DOHH2 (cell line): ENCODE data around the gene MIGA2.

Experiments used
- H3F3A ChIP-seq: fragments of 200-600 bp; sonication (generic), shearing (Covaris generic); 2 replicates; pipeline ENCODE4 v1.6.0; 2016; ENCODE audit warnings: antibody characterized with exemption, mild to moderate bottlenecking; ENCODE audit not compliant: control insufficient read depth, insufficient read depth
- H3K27ac ChIP-seq: fragments of 200-600 bp; sonication (generic); 2 replicates; pipeline ENCODE4 v1.5.1; 2014; ENCODE audit warnings: low read depth, mild to moderate bottlenecking, low read length, moderate library complexity
- H3K27me3 ChIP-seq: fragments of 200-600 bp; sonication (generic); 2 replicates; pipeline ENCODE4 v1.6.1; 2014; ENCODE audit warnings: mild to moderate bottlenecking, low read length, mixed read lengths; ENCODE audit not compliant: control insufficient read depth
- H3K36me3 ChIP-seq: fragments of 200-600 bp; sonication (generic); 2 replicates; pipeline ENCODE4 v1.6.1; 2014; ENCODE audit warnings: mild to moderate bottlenecking, low read length, moderate library complexity, mixed read lengths; ENCODE audit not compliant: control insufficient read depth
- H3K4me1 ChIP-seq: fragments of 200-600 bp; sonication (generic); 2 replicates; pipeline ENCODE4 v1.6.1; 2014; ENCODE audit warnings: mild to moderate bottlenecking, low read length, mixed read lengths; ENCODE audit not compliant: control insufficient read depth
- H3K4me2 ChIP-seq: fragments of 200-600 bp; sonication (generic); 2 replicates; pipeline ENCODE4 v1.6.0; 2014; ENCODE audit warnings: mild to moderate bottlenecking, low read length, moderate library complexity
- H3K4me3 ChIP-seq: fragments of 200-600 bp; sonication (generic); 2 replicates; pipeline ENCODE4 v1.5.1; 2014; ENCODE audit warnings: mild to moderate bottlenecking, low read length, mixed read lengths
- H3K79me2 ChIP-seq: fragments of 200-600 bp; sonication (generic); 2 replicates; pipeline ENCODE4 v1.6.1; 2014; ENCODE audit warnings: mild to moderate bottlenecking, low read length, mixed read lengths; ENCODE audit not compliant: control insufficient read depth
- H3K9me2 ChIP-seq: fragments of 200-600 bp; sonication (generic); replicated peaks from 2 replicates; pipeline ENCODE4 v1.6.1; 2014; ENCODE audit warnings: mild to moderate bottlenecking, low read length, mixed read lengths; ENCODE audit not compliant: control insufficient read depth
- H3K9me3 ChIP-seq: fragments of 200-600 bp; sonication (generic); 2 replicates; pipeline ENCODE4 v1.6.1; 2014; ENCODE audit warnings: antibody characterized with exemption, low read length, mixed read lengths; ENCODE audit not compliant: control insufficient read depth, insufficient read depth
- H4K20me1 ChIP-seq: fragments of 200-600 bp; sonication (generic); 2 replicates; pipeline ENCODE4 v1.6.0; 2014; ENCODE audit warnings: low read depth, mild to moderate bottlenecking, antibody characterized with exemption, low read length, moderate library complexity; ENCODE audit not compliant: control insufficient read depth, insufficient read depth
- CTCF ChIP-seq: fragments of 200-600 bp; sonication (generic); IDR thresholded peaks from one replicate; pipeline ENCODE4 v1.5.1; 2014; ENCODE audit warnings: antibody characterized with exemption, mild to moderate bottlenecking, low read depth, low read length; ENCODE audit not compliant: poor library complexity, severe bottlenecking
- EZH2phosphoT487 ChIP-seq: fragments of 200-600 bp; sonication (generic); IDR thresholded peaks from 2 replicates; pipeline ENCODE4 v1.6.1; 2017; ENCODE audit warnings: borderline replicate concordance, mild to moderate bottlenecking, antibody characterized with exemption, low read length, moderate library complexity, mixed read lengths

Gene MIGA2

GRCh38 chr9:129058965-129059795 lies 22.8 kb downstream of the MIGA2 start:
- peaks cover 14% of the 10 kb centered on the region for H3K36me3 ChIP-seq
- H3K4me1 ChIP-seq = no peaks in the 10 kb centered on the region
- TF ChIP-seq EZH2phosphoT487 = no peak
- TF ChIP-seq CTCF = no peak
- H4K20me1 ChIP-seq = no peaks in the 10 kb centered on the region
- H3K9me2 ChIP-seq = no peaks in the 10 kb centered on the region
- no peaks in the 10 kb centered on the region for H3F3A ChIP-seq
- H3K4me2 ChIP-seq = no peak overlapping the region
- no peaks in the 10 kb centered on the region for H3K27me3 ChIP-seq
- H3K27ac ChIP-seq = no peak overlapping the region
- no peak overlapping the region for H3K4me3 ChIP-seq
- H3K79me2 ChIP-seq = no peaks in the 10 kb centered on the region
- no peaks in the 10 kb centered on the region for H3K9me3 ChIP-seq

GRCh38 chr9:129059796-129060785 lies 23.7 kb downstream of the MIGA2 start:
- no peaks in the 10 kb centered on the region for H3K79me2 ChIP-seq
- no peak overlapping the region for H3K4me2 ChIP-seq
- H3K27ac ChIP-seq = no peak overlapping the region
- H3K9me3 ChIP-seq = no peaks in the 10 kb centered on the region
- no peaks in the 10 kb centered on the region for H3K9me2 ChIP-seq
- no peaks in the 10 kb centered on the region for H4K20me1 ChIP-seq
- no peaks in the 10 kb centered on the region for H3K27me3 ChIP-seq
- no peaks in the 10 kb centered on the region for H3F3A ChIP-seq
- H3K36me3 ChIP-seq = peaks cover 9% of the 10 kb centered on the region
- TF ChIP-seq EZH2phosphoT487 (no peak), CTCF (no peak)
- H3K4me3 ChIP-seq = no peak overlapping the region
- H3K4me1 ChIP-seq = no peaks in the 10 kb centered on the region

GRCh38 chr9:129060991-129061390 lies 24.6 kb downstream of the MIGA2 start:
- no peaks in the 10 kb centered on the region for H3K9me3 ChIP-seq
- peaks cover 13% of the 10 kb centered on the region for H3K36me3 ChIP-seq
- no peaks in the 10 kb centered on the region for H3K9me2 ChIP-seq
- H3F3A ChIP-seq = no peaks in the 10 kb centered on the region
- no peak for TF ChIP-seq EZH2phosphoT487
- no peak for TF ChIP-seq CTCF
- H3K27me3 ChIP-seq = no peaks in the 10 kb centered on the region
- no peak overlapping the region for H3K4me3 ChIP-seq
- no peaks in the 10 kb centered on the region for H3K79me2 ChIP-seq
- H3K4me2 ChIP-seq = no peak overlapping the region
- H3K4me1 ChIP-seq = no peaks in the 10 kb centered on the region
- H3K27ac ChIP-seq = no peak overlapping the region
- no peaks in the 10 kb centered on the region for H4K20me1 ChIP-seq
